ENCODE data around the gene PDSS2. TPM values are rescaled to one million over a fixed set of nuclear protein-coding genes. Genes with fewer than 3 reads are reported as not detected.
A peak's percentile ranks its signal among the peaks of the same experiment; 100 is the strongest.
"Not testable (repeated sequence)": the region's sequence is repeated elsewhere in the genome, so short reads cannot be mapped to it uniquely, and the experiment has no call there.

The PDSS2 gene
- polyA plus RNA-seq, 4 donors: 16.1 to 20.4 (median 18.7) TPM

- no peak for DNase-seq (ENCODE audit: low read depth in 4 of 4, low spot score in 3 of 4)
These were observed 273.3 kb downstream of the PDSS2 start for GRCh38 chr6:107186047-107186446.

GRCh38 chr6:107185391-107185970 lies 273.9 kb downstream of the PDSS2 start:
- DNase-seq (ENCODE audit: low read depth in 4 of 4, low spot score in 3 of 4): peak in 1 of 4 donors; percentile 24

- no peak for DNase-seq (ENCODE audit: low read depth in 4 of 4, low spot score in 3 of 4)
These were observed 274.9 kb downstream of the PDSS2 start for GRCh38 chr6:107184435-107184834.

GRCh38 chr6:107180099-107180498 lies 279.3 kb downstream of the PDSS2 start:
- DNase-seq (ENCODE audit: low read depth in 4 of 4, low spot score in 3 of 4): no peak

GRCh38 chr6:107179004-107179403 lies 280.4 kb downstream of the PDSS2 start:
- DNase-seq (ENCODE audit: low read depth in 4 of 4, low spot score in 3 of 4): no peak

GRCh38 chr6:107173779-107174178 lies 285.6 kb downstream of the PDSS2 start:
- no peak for DNase-seq (ENCODE audit: low read depth in 4 of 4, low spot score in 3 of 4)

GRCh38 chr6:107171513-107171912 lies 287.9 kb downstream of the PDSS2 start:
- no peak for DNase-seq (ENCODE audit: low read depth in 4 of 4, low spot score in 3 of 4)

- DNase-seq (ENCODE audit: low read depth in 4 of 4, low spot score in 3 of 4): not testable (repeated sequence)
These were observed 295.1 kb downstream of the PDSS2 start for GRCh38 chr6:107164299-107164698.

GRCh38 chr6:107161521-107161920 lies 297.8 kb downstream of the PDSS2 start:
- no peak for DNase-seq (ENCODE audit: low read depth in 4 of 4, low spot score in 3 of 4)

- no peak for DNase-seq (ENCODE audit: low read depth in 4 of 4, low spot score in 3 of 4)
These were observed 302.7 kb downstream of the PDSS2 start for GRCh38 chr6:107156617-107157016.

- no peak for DNase-seq (ENCODE audit: low read depth in 4 of 4, low spot score in 3 of 4)
These were observed 304.6 kb downstream of the PDSS2 start for GRCh38 chr6:107154801-107155160.

GRCh38 chr6:107154131-107154800 lies 305.1 kb downstream of the PDSS2 start:
- peak in 2 of 4 donors; percentile 40 to 49 for DNase-seq (ENCODE audit: low read depth in 4 of 4, low spot score in 3 of 4)

- DNase-seq (ENCODE audit: low read depth in 4 of 4, low spot score in 3 of 4): no peak
These were observed 306.5 kb downstream of the PDSS2 start for GRCh38 chr6:107152638-107153430.

GRCh38 chr6:107144666-107145065 lies 314.7 kb downstream of the PDSS2 start:
- no peak for DNase-seq (ENCODE audit: low read depth in 4 of 4, low spot score in 3 of 4)

GRCh38 chr6:107144014-107144413 lies 315.4 kb downstream of the PDSS2 start:
- no peak for DNase-seq (ENCODE audit: low read depth in 4 of 4, low spot score in 3 of 4)

GRCh38 chr6:107140581-107140980 lies 318.8 kb downstream of the PDSS2 start:
- DNase-seq (ENCODE audit: low read depth in 4 of 4, low spot score in 3 of 4): no peak

- DNase-seq (ENCODE audit: low read depth in 4 of 4, low spot score in 3 of 4): not testable (repeated sequence)
These were observed 323.0 kb downstream of the PDSS2 start for GRCh38 chr6:107136324-107136723.

- not testable (repeated sequence) for DNase-seq (ENCODE audit: low read depth in 4 of 4, low spot score in 3 of 4)
These were observed 324.2 kb downstream of the PDSS2 start for GRCh38 chr6:107135048-107135680.

GRCh38 chr6:107132330-107132954 lies 326.9 kb downstream of the PDSS2 start:
- no peak for DNase-seq (ENCODE audit: low read depth in 4 of 4, low spot score in 3 of 4)

- no peak for DNase-seq (ENCODE audit: low read depth in 4 of 4, low spot score in 3 of 4)
These were observed 329.9 kb downstream of the PDSS2 start for GRCh38 chr6:107129370-107129925.

Measured in left renal pelvis (tissue), 4 donors.